Common myeloid progenitor, CD34-positive (primary cell): ENCODE results near the gene USP48.
"Not testable (repeated sequence)": the region's sequence is repeated elsewhere in the genome, so short reads cannot be mapped to it uniquely, and the experiment has no call there.

Experiments
- CTCF ChIA-PET: fragments of 350-600 bp; sonication (Branson Sonifier 250); formaldehyde crosslinking; loops from one replicate; lab custom pipeline; 2021; ENCODE audit warnings: antibody characterized with exemption; lab: Charles Lee
- POLR2A ChIA-PET: fragments of 350-600 bp; sonication (Branson Sonifier 250); formaldehyde crosslinking; loops from one replicate; lab custom pipeline; 2021; ENCODE audit warnings: antibody characterized with exemption; lab: Charles Lee
- DNase-seq, 3 donors: peaks; one replicate each; pipeline versions ENCODE4 v3.0.0 to v3.0.0-alpha.2; 2013
- H3K27ac ChIP-seq, 2 experiments: 1 replicate in 1 of 2; 2 replicates in 1 of 2; pipeline ENCODE4 v1.7.0; 2013; ENCODE audit warnings: inconsistent platforms in 2 of 2, low read length in 2 of 2, mild to moderate bottlenecking in 2 of 2, low read depth in 1 of 2, moderate library complexity in 1 of 2; ENCODE audit not compliant: severe bottlenecking in 2 of 2, insufficient read depth in 1 of 2, poor library complexity in 1 of 2
- H3K27me3 ChIP-seq, 5 experiments: replicated peaks in 2 of 5; 1 replicate in 3 of 5; 2 replicates in 2 of 5; pipeline versions ENCODE4 v1.6.1 to v1.7.0; 2013; ENCODE audit warnings: low read length in 4 of 5, mild to moderate bottlenecking in 2 of 5, moderate library complexity in 2 of 5, inconsistent platforms in 1 of 5; ENCODE audit not compliant: insufficient read depth in 5 of 5, control insufficient read depth in 4 of 5
- H3K36me3 ChIP-seq, 4 experiments: 1 replicate in 2 of 4; 2 replicates in 2 of 4; pipeline versions ENCODE4 v1.6.1 to v1.7.0; 2013; ENCODE audit warnings: low read length in 3 of 4, control low read depth in 1 of 4, mild to moderate bottlenecking in 1 of 4; ENCODE audit not compliant: control insufficient read depth in 4 of 4, insufficient read depth in 4 of 4
- H3K4me1 ChIP-seq, 4 experiments: 1 replicate in 3 of 4; 2 replicates in 1 of 4; pipeline versions ENCODE4 v1.6.1 to v1.7.1; 2013; ENCODE audit warnings: low read length in 3 of 4, mild to moderate bottlenecking in 3 of 4, control low read depth in 1 of 4, inconsistent platforms in 1 of 4, moderate library complexity in 1 of 4; ENCODE audit not compliant: control insufficient read depth in 4 of 4, insufficient read depth in 4 of 4; ENCODE audit errors: control extremely low read depth in 1 of 4
- H3K4me3 ChIP-seq, 7 experiments: 1 replicate in 4 of 7; 2 replicates in 3 of 7; pipeline versions ENCODE4 v1.5.1 to v1.7.0; 2013; ENCODE audit warnings: mild to moderate bottlenecking in 7 of 7, low read length in 6 of 7, moderate library complexity in 6 of 7, inconsistent platforms in 2 of 7, low read depth in 2 of 7, control low read depth in 1 of 7; ENCODE audit not compliant: insufficient read depth in 4 of 7, control insufficient read depth in 1 of 7; ENCODE audit errors: extremely low read depth in 1 of 7
- H3K9me3 ChIP-seq, 5 experiments: 1 replicate in 4 of 5; 2 replicates in 1 of 5; pipeline versions ENCODE4 v1.6.1 to v1.7.1; 2013; ENCODE audit warnings: low read length in 4 of 5, mild to moderate bottlenecking in 2 of 5, inconsistent platforms in 1 of 5, low read depth in 1 of 5, moderate library complexity in 1 of 5; ENCODE audit not compliant: control insufficient read depth in 4 of 5, insufficient read depth in 2 of 5; ENCODE audit errors: control extremely low read depth in 1 of 5
- WGBS: methylation state at CpG from one replicate; pipeline ENCODE4 v1.1.5; 2013; ENCODE audit not compliant: insufficient coverage; 5-methylcytosine and 5-hydroxymethylcytosine counted together

The USP48 gene

DNA sequence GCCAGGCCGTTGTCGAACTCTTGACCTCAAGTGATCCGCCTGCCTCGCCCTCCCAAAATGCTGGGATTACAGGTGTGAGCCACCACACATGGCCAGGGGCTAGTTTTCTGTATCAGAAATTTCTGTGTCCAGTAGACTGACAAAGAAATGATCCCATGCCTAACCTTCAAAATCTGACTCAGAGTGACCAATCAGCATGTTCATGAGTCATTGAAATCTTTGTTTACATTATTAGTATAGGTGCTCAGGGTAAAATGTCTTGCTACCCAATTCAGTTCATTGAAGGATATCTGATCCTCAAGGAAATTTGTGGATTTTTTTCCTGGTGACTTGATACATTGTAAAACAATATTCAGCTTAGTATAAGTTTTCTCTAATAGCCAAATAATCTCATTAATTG is 18.2 kb upstream of the USP48 start:
- no peaks in the 10 kb centered on the region for H3K27me3 ChIP-seq
- POLR2A ChIA-PET: no interaction called here
- WGBS: 100% methylated on average over 2 of the region's 4 CpGs
- H3K4me1 ChIP-seq: peaks cover 0 to 2% (median 0%) of the 10 kb centered on the region in 4 experiments
- H3K36me3 ChIP-seq: no peaks in the 10 kb centered on the region
- H3K9me3 ChIP-seq: no peaks in the 10 kb centered on the region
- H3K4me3 ChIP-seq: no peak overlapping the region
- CTCF ChIA-PET: interaction anchor here (1.1 kb wide), 1 partner anchor 20 kb away, joined by 3 read pairs; no protein-coding TSS in a partner anchor
- H3K27ac ChIP-seq: no peak overlapping the region
- no peak for DNase-seq

GRCh38 chr1:21799730-21800129 is 16.8 kb upstream of the USP48 start:
- ChIA-PET POLR2A (no interaction called here), CTCF (interaction anchor here (1.4 kb wide), 1 partner anchor 71 kb away, joined by 3 read pairs; no protein-coding TSS in a partner anchor)
- peaks cover 3 to 8% (median 6%) of the 10 kb centered on the region in 5 experiments for H3K9me3 ChIP-seq
- no peak overlapping the region for H3K27ac ChIP-seq
- peaks cover 0 to 2% (median 0%) of the 10 kb centered on the region in 4 experiments for H3K4me1 ChIP-seq
- no peak for DNase-seq
- H3K27me3 ChIP-seq: no peaks in the 10 kb centered on the region
- H3K4me3 ChIP-seq: no peak overlapping the region
- no peaks in the 10 kb centered on the region for H3K36me3 ChIP-seq
- WGBS: 92% methylated on average over 4 of the region's 5 CpGs

DNA sequence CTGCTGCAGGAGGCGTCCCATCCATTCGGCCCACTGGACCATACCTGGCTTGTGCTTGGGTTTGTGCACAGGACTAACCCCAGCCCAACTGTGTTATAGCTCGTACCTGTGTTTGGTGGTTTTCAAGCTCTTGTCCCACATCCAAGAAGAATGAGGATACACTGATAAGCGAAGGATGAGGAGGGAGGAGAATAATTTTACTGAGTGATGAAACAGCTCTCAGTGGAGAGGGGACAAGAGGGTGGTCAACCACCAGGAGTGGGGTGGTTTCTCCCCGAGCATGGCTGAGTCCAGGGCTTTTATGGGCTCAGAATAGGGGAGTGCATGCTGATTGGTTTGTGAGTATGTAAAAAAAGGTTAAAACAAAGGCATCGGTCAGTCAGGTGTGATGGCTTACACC is 12.1 kb upstream of the USP48 start:
- Histone ChIP-seq H3K36me3 (no peaks in the 10 kb centered on the region), H3K27me3 (no peaks in the 10 kb centered on the region), H3K9me3 (peaks cover 3 to 10% (median 8%) of the 10 kb centered on the region in 5 experiments), H3K4me1 (peaks cover 0 to 11% (median 3%) of the 10 kb centered on the region in 4 experiments), H3K27ac (no peak overlapping the region), H3K4me3 (no peak overlapping the region)
- no peak for DNase-seq
- ChIA-PET CTCF (interaction anchor here (1.0 kb wide), 1 partner anchor 18 kb away, joined by 6 read pairs; no protein-coding TSS in a partner anchor), POLR2A (no interaction called here)
- 95% methylated on average over 6 of the region's 6 CpGs for WGBS

GRCh38 chr1:21794656-21795055 is 11.7 kb upstream of the USP48 start:
- ChIA-PET POLR2A (no interaction called here), CTCF (interaction anchor here (1.0 kb wide), 1 partner anchor 17 kb away, joined by 6 read pairs; no protein-coding TSS in a partner anchor)
- WGBS: 92% methylated on average over 2 of the region's 2 CpGs
- no peak for DNase-seq
- Histone ChIP-seq H3K9me3 (peaks cover 3 to 10% (median 8%) of the 10 kb centered on the region in 5 experiments), H3K36me3 (no peaks in the 10 kb centered on the region), H3K27me3 (no peaks in the 10 kb centered on the region), H3K4me1 (peaks cover 0 to 11% (median 2%) of the 10 kb centered on the region in 4 experiments), H3K27ac (no peak overlapping the region), H3K4me3 (no peak overlapping the region)

- H3K4me1 ChIP-seq: peaks cover 0 to 11% (median 1%) of the 10 kb centered on the region in 4 experiments
- H3K27me3 ChIP-seq: no peaks in the 10 kb centered on the region
- no peak overlapping the region for H3K4me3 ChIP-seq
- WGBS: 80% methylated on average over 1 of the region's 2 CpGs
- H3K27ac ChIP-seq: no peak overlapping the region
- no peaks in the 10 kb centered on the region for H3K36me3 ChIP-seq
- no peak for DNase-seq
- H3K9me3 ChIP-seq: peaks cover 3 to 10% (median 8%) of the 10 kb centered on the region in 5 experiments
- POLR2A ChIA-PET: no interaction called here
- CTCF ChIA-PET: no interaction called here
These were observed 10.2 kb upstream of the USP48 start for GRCh38 chr1:21793104-21793503.

DNA sequence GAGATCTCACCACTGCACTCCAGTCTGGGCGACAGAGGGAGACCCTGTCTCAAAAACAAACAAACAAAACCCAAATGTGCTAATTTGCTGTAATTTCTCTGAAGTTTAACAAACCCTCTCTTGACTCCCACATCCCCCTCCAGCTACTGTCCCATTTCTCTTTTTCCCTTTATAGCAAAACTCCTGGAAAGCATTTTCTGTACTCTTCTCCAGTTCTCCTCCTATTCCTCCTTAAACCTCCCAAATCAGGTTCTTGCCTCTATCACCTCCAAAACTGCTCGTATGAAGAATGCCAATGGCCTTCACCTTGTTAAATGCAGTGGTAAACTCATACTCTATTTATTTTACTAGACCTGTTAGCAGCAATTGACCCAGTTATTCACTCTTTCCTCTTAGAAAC is 3.7 kb upstream of the USP48 start:
- no peaks in the 10 kb centered on the region for H3K27me3 ChIP-seq
- H3K4me3 ChIP-seq: no peak overlapping the region
- DNase-seq: no peak
- peaks cover 2 to 16% (median 10%) of the 10 kb centered on the region in 4 experiments for H3K4me1 ChIP-seq
- WGBS: 100% methylated on average over 2 of the region's 2 CpGs
- ChIA-PET CTCF (interaction anchor here (1.6 kb wide), 1 partner anchor 34 kb away, joined by 4 read pairs; no protein-coding TSS in a partner anchor), POLR2A (no interaction called here)
- no peak overlapping the region for H3K27ac ChIP-seq
- no peaks in the 10 kb centered on the region for H3K36me3 ChIP-seq
- H3K9me3 ChIP-seq: no peaks in the 10 kb centered on the region

DNA sequence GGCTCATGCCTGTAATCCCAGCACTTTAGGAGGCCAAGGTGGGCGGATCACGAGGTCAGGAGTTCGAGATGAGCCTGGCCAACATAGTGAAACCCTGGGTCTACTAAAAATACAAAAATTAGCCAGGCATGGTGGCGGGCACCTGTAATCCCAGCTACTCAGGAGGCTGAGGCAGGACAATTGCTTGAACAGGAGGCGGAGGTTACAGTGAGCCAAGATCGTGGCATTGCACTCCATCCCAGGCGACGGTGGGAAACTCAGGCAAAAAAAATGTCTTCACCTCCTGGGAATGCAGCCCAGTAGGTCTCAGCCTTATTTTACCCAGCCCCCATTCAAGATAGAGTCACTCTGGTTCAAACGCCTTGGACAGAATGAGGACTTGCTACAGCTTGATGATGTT is 2.8 kb upstream of the USP48 start:
- H3K4me1 ChIP-seq: peaks cover 3 to 17% (median 15%) of the 10 kb centered on the region in 4 experiments
- H3K27ac ChIP-seq, H3K9me3 ChIP-seq, H3K4me3 ChIP-seq, POLR2A ChIA-PET, H3K36me3 ChIP-seq, H3K27me3 ChIP-seq, DNase-seq: not testable (repeated sequence)
- 99% methylated on average over 9 of the region's 9 CpGs for WGBS
- CTCF ChIA-PET: interaction anchor here (1.3 to 1.6 kb wide), 2 partner anchors 20 to 35 kb away, joined by 3 to 4 read pairs; no protein-coding TSS in a partner anchor
